IMR-90 (cell line): ENCODE measurements around the gene PSAP. TPM values are rescaled to one million over a fixed set of nuclear protein-coding genes. Genes with fewer than 3 reads are reported as not detected.

ENCODE experiments used
- ATAC-seq: fragments of 200-7000 bp; cut with Tn5 transposase; 2 replicates; pipeline ENCODE4 v1.9.1; 2020; ENCODE audit warnings: low read depth, mild to moderate bottlenecking, moderate library complexity
- BruUV-seq: library from RNA; stranded (reverse); fragments of 400-500 nt; replicated peaks from 2 replicates; lab custom pipeline; 2021; lab: Mats Ljungman, UMichigan
- CTCF ChIA-PET: fragments of 300-600 bp; formaldehyde crosslinking; extraction: SDS; loops from one replicate; lab custom pipeline; 2021; ENCODE audit warnings: antibody characterized with exemption; lab: Yijun Ruan, JAX
- POLR2A ChIA-PET: fragments of 300-600 bp; sonication (Branson Sonifier 250); formaldehyde crosslinking; loops from one replicate; lab custom pipeline; 2022; ENCODE audit warnings: antibody characterized with exemption; ENCODE audit not compliant: unreplicated experiment; lab: Charles Lee
- DNase-seq: peaks from one replicate; pipeline ENCODE4 v3.0.0; 2013
- H2AFZ ChIP-seq: replicated peaks from 2 replicates; pipeline ENCODE3; 2013; ENCODE audit warnings: low read length, mild to moderate bottlenecking; ENCODE audit not compliant: poor library complexity
- H2AK5ac ChIP-seq: 2 replicates; pipeline ENCODE4 v1.6.1; 2013; ENCODE audit warnings: low read depth, low read length, inconsistent platforms
- H2AK9ac ChIP-seq: replicated peaks from 2 replicates; pipeline ENCODE3; 2013; ENCODE audit warnings: mild to moderate bottlenecking, low read depth, low read length, moderate library complexity; ENCODE audit not compliant: poor library complexity
- H2BK120ac ChIP-seq: 2 replicates; pipeline ENCODE4 v1.6.1; 2013; ENCODE audit warnings: low read depth, low read length, inconsistent platforms
- H2BK15ac ChIP-seq: 3 replicates; pipeline ENCODE4 v1.6.1; 2013; ENCODE audit warnings: low read depth, low read length, inconsistent platforms
- H2BK20ac ChIP-seq: 2 replicates; pipeline ENCODE4 v1.6.1; 2013; ENCODE audit warnings: low read depth, mild to moderate bottlenecking, inconsistent platforms, low read length, moderate library complexity
- H2BK5ac ChIP-seq: 2 replicates; pipeline ENCODE4 v1.6.1; 2013; ENCODE audit warnings: mild to moderate bottlenecking, low read depth, low read length, inconsistent platforms; ENCODE audit not compliant: poor library complexity, severe bottlenecking
- H3K14ac ChIP-seq: replicated peaks from 2 replicates; pipeline ENCODE4 v1.6.1; 2013; ENCODE audit warnings: low read depth, low read length, inconsistent platforms
- H3K18ac ChIP-seq: 2 replicates; pipeline ENCODE4 v1.6.1; 2013; ENCODE audit warnings: low read depth, low read length, control low read depth
- H3K23ac ChIP-seq: 2 replicates; pipeline ENCODE4 v1.6.1; 2013; ENCODE audit warnings: low read depth, low read length, inconsistent platforms
- H3K27ac ChIP-seq: 2 replicates; pipeline ENCODE4 v1.5.1; 2013; ENCODE audit warnings: mild to moderate bottlenecking, control low read depth, low read length; ENCODE audit not compliant: insufficient read depth
- H3K27me3 ChIP-seq: 2 replicates; pipeline ENCODE4 v1.6.1; 2013; ENCODE audit warnings: low read length; ENCODE audit not compliant: control insufficient read depth, insufficient read depth
- H3K36me3 ChIP-seq: 2 replicates; pipeline ENCODE4 v1.6.1; 2013; ENCODE audit warnings: low read length, mixed read lengths; ENCODE audit not compliant: control insufficient read depth, insufficient read depth
- H3K4ac ChIP-seq: 2 replicates; pipeline ENCODE4 v1.6.1; 2013; ENCODE audit warnings: low read depth, low read length, inconsistent platforms
- H3K4me1 ChIP-seq: 2 replicates; pipeline ENCODE4 v1.6.1; 2013; ENCODE audit warnings: low read length, mixed read lengths; ENCODE audit not compliant: control insufficient read depth, insufficient read depth
- H3K4me2 ChIP-seq: 2 replicates; pipeline ENCODE4 v1.6.1; 2013; ENCODE audit warnings: low read depth, mild to moderate bottlenecking, control low read depth, low read length, moderate library complexity
- H3K4me3 ChIP-seq: 2 replicates; pipeline ENCODE4 v1.5.1; 2013; ENCODE audit warnings: low read depth, mild to moderate bottlenecking, control low read depth, low read length, moderate library complexity; ENCODE audit not compliant: insufficient read depth
- H3K56ac ChIP-seq: 2 replicates; pipeline ENCODE4 v1.6.1; 2013; ENCODE audit warnings: low read length, inconsistent platforms; ENCODE audit not compliant: insufficient read depth; ENCODE audit errors: extremely low read depth
- H3K79me1 ChIP-seq, 2 experiments: 2 replicates each; pipeline ENCODE4 v1.6.1; 2013; ENCODE audit warnings: low read length in 2 of 2, inconsistent platforms in 1 of 2, low read depth in 1 of 2
- H3K9ac ChIP-seq: 2 replicates; pipeline ENCODE4 v1.6.1; 2013; ENCODE audit warnings: low read depth, low read length, control low read depth
- H3K9me1 ChIP-seq: 2 replicates; pipeline ENCODE4 v1.6.1; 2013; ENCODE audit warnings: low read length, inconsistent platforms; ENCODE audit not compliant: insufficient read depth
- H3K9me3 ChIP-seq: 2 replicates; pipeline ENCODE4 v1.6.1; 2013; ENCODE audit warnings: low read length; ENCODE audit not compliant: control insufficient read depth, insufficient read depth
- H4K20me1 ChIP-seq: 2 replicates; pipeline ENCODE4 v1.6.1; 2013; ENCODE audit warnings: low read length, inconsistent platforms; ENCODE audit not compliant: insufficient read depth
- H4K5ac ChIP-seq: 2 replicates; pipeline ENCODE4 v1.6.1; 2013; ENCODE audit warnings: mild to moderate bottlenecking, low read depth, low read length, control low read depth
- H4K8ac ChIP-seq, 2 experiments: 2 replicates each; pipeline ENCODE4 v1.6.1; 2013; ENCODE audit warnings: low read depth in 2 of 2, low read length in 2 of 2, control low read depth in 1 of 2, inconsistent platforms in 1 of 2
- H4K91ac ChIP-seq: 2 replicates; pipeline ENCODE4 v1.6.1; 2013; ENCODE audit warnings: low read depth, low read length, inconsistent platforms; ENCODE audit not compliant: insufficient read depth
- RCOR1 ChIP-seq: IDR thresholded peaks from 2 replicates; pipeline ENCODE4 v1.6.1; 2012; ENCODE audit warnings: mild to moderate bottlenecking, low read length, improper control_type of control experiment; ENCODE audit not compliant: insufficient replicate concordance
- WGBS, 2 experiments: methylation state at CpG; one replicate each; pipeline versions ENCODE4 v1.1.5 to v1.1.7; 2013; ENCODE audit warnings: missing lambda C conversion rate in 2 of 2; ENCODE audit not compliant: insufficient read length in 1 of 2; ENCODE audit errors: extremely low coverage in 2 of 2; 5-methylcytosine and 5-hydroxymethylcytosine counted together
- dilution Hi-C: fragments of 300-500 bp; cut with HindIII; formaldehyde crosslinking; loops from one replicate; pipeline ENCODE4 v1.14.3; 2018; ENCODE audit warnings: low sequenced_read_pairs; ENCODE audit not compliant: unreplicated experiment
- in situ Hi-C: fragments of 300-500 bp; cut with MboI; formaldehyde crosslinking; loops from 3 replicates; pipeline ENCODE4 v1.14.3; 2019; ENCODE audit warnings: low sequenced_read_pairs, inconsistent platforms, mixed read lengths
- intact Hi-C: fragments of 100-400 bp; cut with micrococcal nuclease; formaldehyde crosslinking; loops from 2 replicates; pipeline ENCODE4 v1.10.0; 2022
- polyA plus RNA-seq, 3 experiments: library from polyadenylated mRNA; depleted of rRNA; stranded (reverse); fragments of >200 nt; gene quantifications; 2 replicates each; pipeline ENCODE4 v1.2.3, GENCODE V29; 2012; ENCODE audit warnings: low replicate concordance in 1 of 3
- total RNA-seq: library from RNA; depleted of rRNA; stranded (reverse); fragments of >200 nt; gene quantifications from 2 replicates; pipeline ENCODE4 v1.2.3, GENCODE V29; 2012

PSAP gene
- total and polyA plus RNA-seq, 2 of the 4 experiments (the other 2 are of a cell fraction), result 216 to 876 TPM

DNA sequence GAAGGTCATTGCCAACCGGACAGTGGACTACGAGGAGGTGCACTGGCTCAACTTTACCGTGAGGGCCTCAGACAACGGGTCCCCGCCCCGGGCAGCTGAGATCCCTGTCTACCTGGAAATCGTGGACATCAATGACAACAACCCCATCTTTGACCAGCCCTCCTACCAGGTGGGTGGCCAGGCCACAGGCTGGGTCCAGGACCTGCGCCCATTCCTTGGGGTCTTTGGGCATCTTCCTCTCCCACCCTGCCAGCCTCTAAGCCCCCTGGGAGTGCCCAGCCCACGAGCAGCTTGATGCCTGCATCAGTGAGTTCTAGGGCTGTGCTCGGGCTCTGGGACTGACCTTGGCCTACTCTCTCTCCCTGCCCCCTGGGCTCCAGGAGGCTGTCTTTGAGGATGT lies 51.9 kb downstream of the PSAP start:
- H4K91ac ChIP-seq, result no peak overlapping the region
- H3K79me1 ChIP-seq, result no peaks in the 10 kb centered on the region
- no peaks in the 10 kb centered on the region for H3K9me3 ChIP-seq
- BruUV-seq, result no TSS peak
- no peak overlapping the region for H2BK120ac ChIP-seq
- intact Hi-C loops (no loop called here), dilution Hi-C loops (no loop called here), in situ Hi-C loops (no loop called here)
- no peaks in the 10 kb centered on the region for H3K36me3 ChIP-seq
- H2AFZ ChIP-seq, result no peak overlapping the region
- no peak overlapping the region for H3K4me2 ChIP-seq
- 71% methylated on average over 5 of the region's 10 CpGs; no CpG with 5 or more reads in 1 of the 2 experiments for WGBS, 2 experiments
- H2BK20ac ChIP-seq, result no peak overlapping the region
- no peak overlapping the region for H3K23ac ChIP-seq
- H3K4me1 ChIP-seq, result no peaks in the 10 kb centered on the region
- H4K5ac ChIP-seq, result no peak overlapping the region
- no peak overlapping the region for H3K4me3 ChIP-seq
- H4K20me1 ChIP-seq, result no peaks in the 10 kb centered on the region
- no peak for TF ChIP-seq RCOR1
- no peak overlapping the region for H2BK15ac ChIP-seq
- ChIA-PET CTCF (no interaction called here), POLR2A (no interaction called here)
- ATAC-seq (no peak), DNase-seq (no peak)
- H3K9me1 ChIP-seq, result no peaks in the 10 kb centered on the region
- no peak overlapping the region for H2BK5ac ChIP-seq
- no peak overlapping the region for H3K9ac ChIP-seq
- H3K4ac ChIP-seq, result no peak overlapping the region
- no peak overlapping the region for H3K18ac ChIP-seq
- H3K14ac ChIP-seq, result no peak overlapping the region
- peaks cover 17% of the 10 kb centered on the region for H3K27me3 ChIP-seq
- H2AK5ac ChIP-seq, result no peak overlapping the region
- no peak overlapping the region for H2AK9ac ChIP-seq
- H3K27ac ChIP-seq, result no peak overlapping the region
- H3K56ac ChIP-seq, result no peak overlapping the region
- H4K8ac ChIP-seq, result no peak overlapping the region
